ENCODE measurements around the gene SPINK1. TPM values are rescaled to one million over a fixed set of nuclear protein-coding genes. Genes with fewer than 3 reads are reported as not detected.

Gene SPINK1
- total RNA-seq, 1 experiment from 2014 or later: 4.5 TPM

DNA sequence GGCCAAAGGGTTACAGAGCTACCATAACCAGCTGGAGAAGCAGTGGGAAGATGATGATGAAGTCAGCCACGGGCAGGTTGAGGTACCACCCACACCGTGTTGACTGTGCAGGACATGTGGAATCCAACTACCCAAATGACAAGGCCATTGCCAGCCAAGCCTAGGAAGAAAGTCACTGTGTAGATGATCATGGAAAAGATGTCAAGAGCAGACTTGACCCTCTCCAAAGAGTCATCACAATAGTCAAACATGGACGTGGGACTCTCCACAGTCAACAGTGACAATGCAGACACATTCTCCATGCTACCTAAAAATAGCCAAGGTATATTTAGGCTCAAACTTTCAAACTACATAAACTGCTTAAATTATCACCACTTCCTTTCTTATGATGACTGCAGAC, 20.9 kb upstream of the SPINK1 start:
- Histone ChIP-seq H3K4me1 (ENCODE audit: control insufficient read depth in 1 of 2, insufficient read depth in 2 of 2, low read length in 2 of 2) (no peaks in the 10 kb centered on the region), H3K4me3 (replicated peaks in 1 of 2; ENCODE audit: low read depth in 1 of 2, low read length in 2 of 2) (no peak overlapping the region), H3K9me3 (ENCODE audit: control insufficient read depth in 1 of 2, insufficient read depth in 1 of 2, low read depth in 1 of 2, low read length in 2 of 2) (no peaks in the 10 kb centered on the region), H3K36me3 (ENCODE audit: control insufficient read depth in 1 of 2, insufficient read depth in 2 of 2, low read length in 2 of 2) (no peaks in the 10 kb centered on the region), H3K27ac (ENCODE audit: low read depth, low read length) (no peak overlapping the region), H3K4me2 (ENCODE audit: low read length) (no peak overlapping the region), H3K79me2 (ENCODE audit: insufficient read depth, low read length) (no peaks in the 10 kb centered on the region), H2AFZ (ENCODE audit: low read depth, low read length, poor library complexity, severe bottlenecking) (no peak overlapping the region), H3K9me2 (ENCODE audit: insufficient read depth) (no peaks in the 10 kb centered on the region), H3K27me3 (ENCODE audit: insufficient read depth, low read length) (peaks cover 5% of the 10 kb centered on the region), H3K9ac (ENCODE audit: low read length) (no peak overlapping the region), H4K20me1 (ENCODE audit: insufficient read depth) (no peaks in the 10 kb centered on the region)
- RAD21 ChIA-PET (ENCODE audit: low non-redundant PET in 1 of 2, low total read pairs in 2 of 2, uncharacterized antibody in 2 of 2, unreplicated experiment in 2 of 2): no interaction called here
- no TSS peak for BruUV-seq (replicated peaks)
- ATAC-seq (no peak), DNase-seq (ENCODE audit: low read depth, low spot score) (no peak)
- CTCF ChIA-PET: no interaction called here
- TF ChIP-seq CEBPB (IDR thresholded peaks at IDR 0.05; ENCODE audit: low read depth): no peak
- TF ChIP-seq CBX3 (IDR thresholded peaks at IDR 0.05; ENCODE audit: low read depth): no peak
- TF ChIP-seq, protein P1, sequence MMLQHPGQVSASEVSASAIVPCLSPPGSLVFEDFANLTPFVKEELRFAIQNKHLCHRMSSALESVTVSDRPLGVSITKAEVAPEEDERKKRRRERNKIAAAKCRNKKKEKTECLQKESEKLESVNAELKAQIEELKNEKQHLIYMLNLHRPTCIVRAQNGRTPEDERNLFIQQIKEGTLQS (IDR thresholded peaks at IDR 0.05): no peak
- TF ChIP-seq, protein P2, sequence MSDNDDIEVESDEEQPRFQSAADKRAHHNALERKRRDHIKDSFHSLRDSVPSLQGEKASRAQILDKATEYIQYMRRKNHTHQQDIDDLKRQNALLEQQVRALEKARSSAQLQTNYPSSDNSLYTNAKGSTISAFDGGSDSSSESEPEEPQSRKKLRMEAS (IDR thresholded peaks at IDR 0.05): no peak
- intact Hi-C loops (cut with micrococcal nuclease): no loop called here
- POLR2A ChIA-PET: no interaction called here

DNA sequence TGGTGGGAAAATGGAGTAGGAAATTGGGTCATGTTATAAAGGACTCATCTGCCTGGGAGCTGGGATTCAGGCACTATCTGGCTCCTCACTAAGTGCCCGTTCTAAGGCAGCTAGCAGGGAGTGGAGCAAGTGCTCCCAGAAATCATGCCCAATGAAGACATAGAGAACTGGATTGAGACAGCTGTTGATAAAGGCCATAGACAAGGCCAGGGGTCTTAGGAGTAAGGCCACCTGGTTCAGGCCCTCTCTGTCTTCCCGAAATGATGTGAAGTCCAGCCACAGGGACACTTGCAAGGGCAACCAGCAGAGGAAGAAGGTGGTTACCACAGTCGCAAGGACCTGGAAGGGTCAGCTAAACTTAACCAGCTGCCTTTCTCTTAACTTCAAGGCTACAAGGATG, 20.1 kb upstream of the SPINK1 start:
- ChIA-PET POLR2A (no interaction called here), RAD21 (ENCODE audit: low non-redundant PET in 1 of 2, low total read pairs in 2 of 2, uncharacterized antibody in 2 of 2, unreplicated experiment in 2 of 2) (no interaction called here), CTCF (no interaction called here)
- Histone ChIP-seq H3K4me3 (replicated peaks in 1 of 2; ENCODE audit: low read depth in 1 of 2, low read length in 2 of 2) (no peak overlapping the region), H3K79me2 (ENCODE audit: insufficient read depth, low read length) (no peaks in the 10 kb centered on the region), H3K4me1 (ENCODE audit: control insufficient read depth in 1 of 2, insufficient read depth in 2 of 2, low read length in 2 of 2) (no peaks in the 10 kb centered on the region), H3K4me2 (ENCODE audit: low read length) (no peak overlapping the region), H3K36me3 (ENCODE audit: control insufficient read depth in 1 of 2, insufficient read depth in 2 of 2, low read length in 2 of 2) (no peaks in the 10 kb centered on the region), H3K27ac (ENCODE audit: low read depth, low read length) (no peak overlapping the region), H4K20me1 (ENCODE audit: insufficient read depth) (no peaks in the 10 kb centered on the region), H2AFZ (ENCODE audit: low read depth, low read length, poor library complexity, severe bottlenecking) (no peak overlapping the region), H3K9me2 (ENCODE audit: insufficient read depth) (no peaks in the 10 kb centered on the region), H3K9me3 (ENCODE audit: control insufficient read depth in 1 of 2, insufficient read depth in 1 of 2, low read depth in 1 of 2, low read length in 2 of 2) (no peaks in the 10 kb centered on the region), H3K27me3 (ENCODE audit: insufficient read depth, low read length) (peaks cover 5% of the 10 kb centered on the region), H3K9ac (ENCODE audit: low read length) (no peak overlapping the region)
- intact Hi-C loops (cut with micrococcal nuclease): no loop called here
- ATAC-seq: no peak
- no TSS peak for BruUV-seq (replicated peaks)
- TF ChIP-seq CBX3 (IDR thresholded peaks at IDR 0.05; ENCODE audit: low read depth) (no peak), CEBPB (IDR thresholded peaks at IDR 0.05; ENCODE audit: low read depth) (no peak), SP1 (IDR thresholded peaks at IDR 0.05; ENCODE audit: low read depth) (no peak), FOSL1 (IDR thresholded peaks at IDR 0.05; ENCODE audit: low read depth) (no peak), RAD21 (IDR thresholded peaks at IDR 0.05; ENCODE audit: low read depth) (no peak), ZFX (IDR thresholded peaks at IDR 0.05) (no peak), SRF (IDR thresholded peaks at IDR 0.05; ENCODE audit: low read depth) (no peak), EZH2phosphoT487 (IDR thresholded peaks at IDR 0.05; ENCODE audit: borderline replicate concordance) (no peak), TCF7L2 (IDR thresholded peaks at IDR 0.05; ENCODE audit: borderline replicate concordance, extremely low read depth, insufficient read depth, insufficient read length) (no peak), SIN3A (IDR thresholded peaks at IDR 0.05; ENCODE audit: low read depth) (no peak), POLR2A (IDR thresholded peaks at IDR 0.05; ENCODE audit: borderline replicate concordance, extremely low read depth, insufficient read depth, insufficient read length) (no peak), ZNF274 (IDR thresholded peaks at IDR 0.05; ENCODE audit: low read depth, low read length) (no peak), EGR1 (IDR thresholded peaks at IDR 0.05; ENCODE audit: low read depth) (no peak), YY1 (IDR thresholded peaks at IDR 0.05; ENCODE audit: extremely low read depth, insufficient replicate concordance, low read depth, low read length) (no peak)
- TF ChIP-seq, protein P3, sequence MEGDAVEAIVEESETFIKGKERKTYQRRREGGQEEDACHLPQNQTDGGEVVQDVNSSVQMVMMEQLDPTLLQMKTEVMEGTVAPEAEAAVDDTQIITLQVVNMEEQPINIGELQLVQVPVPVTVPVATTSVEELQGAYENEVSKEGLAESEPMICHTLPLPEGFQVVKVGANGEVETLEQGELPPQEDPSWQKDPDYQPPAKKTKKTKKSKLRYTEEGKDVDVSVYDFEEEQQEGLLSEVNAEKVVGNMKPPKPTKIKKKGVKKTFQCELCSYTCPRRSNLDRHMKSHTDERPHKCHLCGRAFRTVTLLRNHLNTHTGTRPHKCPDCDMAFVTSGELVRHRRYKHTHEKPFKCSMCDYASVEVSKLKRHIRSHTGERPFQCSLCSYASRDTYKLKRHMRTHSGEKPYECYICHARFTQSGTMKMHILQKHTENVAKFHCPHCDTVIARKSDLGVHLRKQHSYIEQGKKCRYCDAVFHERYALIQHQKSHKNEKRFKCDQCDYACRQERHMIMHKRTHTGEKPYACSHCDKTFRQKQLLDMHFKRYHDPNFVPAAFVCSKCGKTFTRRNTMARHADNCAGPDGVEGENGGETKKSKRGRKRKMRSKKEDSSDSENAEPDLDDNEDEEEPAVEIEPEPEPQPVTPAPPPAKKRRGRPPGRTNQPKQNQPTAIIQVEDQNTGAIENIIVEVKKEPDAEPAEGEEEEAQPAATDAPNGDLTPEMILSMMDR (IDR thresholded peaks at IDR 0.05 in 2 of 3, conservative IDR thresholded peaks at IDR 0.05 in 1 of 3; ENCODE audit: borderline replicate concordance in 1 of 3, insufficient read depth in 1 of 3, low read depth in 2 of 3, low read length in 2 of 3): no peak
- TF ChIP-seq, protein P4, sequence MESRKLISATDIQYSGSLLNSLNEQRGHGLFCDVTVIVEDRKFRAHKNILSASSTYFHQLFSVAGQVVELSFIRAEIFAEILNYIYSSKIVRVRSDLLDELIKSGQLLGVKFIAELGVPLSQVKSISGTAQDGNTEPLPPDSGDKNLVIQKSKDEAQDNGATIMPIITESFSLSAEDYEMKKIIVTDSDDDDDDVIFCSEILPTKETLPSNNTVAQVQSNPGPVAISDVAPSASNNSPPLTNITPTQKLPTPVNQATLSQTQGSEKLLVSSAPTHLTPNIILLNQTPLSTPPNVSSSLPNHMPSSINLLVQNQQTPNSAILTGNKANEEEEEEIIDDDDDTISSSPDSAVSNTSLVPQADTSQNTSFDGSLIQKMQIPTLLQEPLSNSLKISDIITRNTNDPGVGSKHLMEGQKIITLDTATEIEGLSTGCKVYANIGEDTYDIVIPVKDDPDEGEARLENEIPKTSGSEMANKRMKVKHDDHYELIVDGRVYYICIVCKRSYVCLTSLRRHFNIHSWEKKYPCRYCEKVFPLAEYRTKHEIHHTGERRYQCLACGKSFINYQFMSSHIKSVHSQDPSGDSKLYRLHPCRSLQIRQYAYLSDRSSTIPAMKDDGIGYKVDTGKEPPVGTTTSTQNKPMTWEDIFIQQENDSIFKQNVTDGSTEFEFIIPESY (IDR thresholded peaks at IDR 0.05; ENCODE audit: extremely low read depth, insufficient replicate concordance, low read length): no peak
- TF ChIP-seq, protein P2 (IDR thresholded peaks at IDR 0.05): no peak
- DNase-seq (ENCODE audit: low read depth, low spot score): no peak
